ENCODE measurements around the gene SUGP1.
"Not testable (repeated sequence)": the region's sequence is repeated elsewhere in the genome, so short reads cannot be mapped to it uniquely, and the experiment has no call there.

SUGP1 gene

DNA sequence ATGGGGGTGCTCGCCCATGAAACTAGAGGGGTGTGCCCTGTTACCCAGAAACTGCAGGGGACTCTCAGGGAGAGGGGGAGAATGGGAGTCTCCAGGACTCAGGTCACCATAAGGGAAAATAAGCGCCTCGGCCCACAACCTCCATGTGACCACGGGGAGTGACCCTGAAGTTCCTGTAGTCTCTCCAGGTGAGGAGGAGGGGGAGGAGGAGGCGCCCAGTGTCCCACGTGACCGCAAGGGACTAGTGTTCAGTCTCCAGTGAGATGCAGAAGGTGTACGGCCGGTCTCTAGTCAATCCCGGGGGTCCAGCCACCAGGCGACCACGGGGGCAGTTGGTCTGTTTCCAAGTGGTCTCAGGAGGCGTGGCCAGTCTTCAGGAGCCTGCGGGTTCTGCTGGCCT, 63.2 kb downstream of the SUGP1 start:
- H3K36me3 ChIP-seq (replicated peaks; ENCODE audit: low read depth, low read length), result no peaks in the 10 kb centered on the region
- no peak overlapping the region for H3K4me2 ChIP-seq (ENCODE audit: low read length)
- no peaks in the 10 kb centered on the region for H3K9me3 ChIP-seq (ENCODE audit: insufficient read depth, low read length)
- no peak overlapping the region for H3K4me3 ChIP-seq (ENCODE audit: low read length)
- no peaks in the 10 kb centered on the region for H3K4me1 ChIP-seq (ENCODE audit: low read length)
- H3K9ac ChIP-seq (ENCODE audit: low read length), result no peak overlapping the region
- H4K20me1 ChIP-seq (ENCODE audit: insufficient read depth, low read length), result no peaks in the 10 kb centered on the region
- H2AFZ ChIP-seq (ENCODE audit: low read depth, low read length), result no peak overlapping the region
- H3K27ac ChIP-seq (ENCODE audit: low read length), result no peak overlapping the region
- TF ChIP-seq, protein P1, sequence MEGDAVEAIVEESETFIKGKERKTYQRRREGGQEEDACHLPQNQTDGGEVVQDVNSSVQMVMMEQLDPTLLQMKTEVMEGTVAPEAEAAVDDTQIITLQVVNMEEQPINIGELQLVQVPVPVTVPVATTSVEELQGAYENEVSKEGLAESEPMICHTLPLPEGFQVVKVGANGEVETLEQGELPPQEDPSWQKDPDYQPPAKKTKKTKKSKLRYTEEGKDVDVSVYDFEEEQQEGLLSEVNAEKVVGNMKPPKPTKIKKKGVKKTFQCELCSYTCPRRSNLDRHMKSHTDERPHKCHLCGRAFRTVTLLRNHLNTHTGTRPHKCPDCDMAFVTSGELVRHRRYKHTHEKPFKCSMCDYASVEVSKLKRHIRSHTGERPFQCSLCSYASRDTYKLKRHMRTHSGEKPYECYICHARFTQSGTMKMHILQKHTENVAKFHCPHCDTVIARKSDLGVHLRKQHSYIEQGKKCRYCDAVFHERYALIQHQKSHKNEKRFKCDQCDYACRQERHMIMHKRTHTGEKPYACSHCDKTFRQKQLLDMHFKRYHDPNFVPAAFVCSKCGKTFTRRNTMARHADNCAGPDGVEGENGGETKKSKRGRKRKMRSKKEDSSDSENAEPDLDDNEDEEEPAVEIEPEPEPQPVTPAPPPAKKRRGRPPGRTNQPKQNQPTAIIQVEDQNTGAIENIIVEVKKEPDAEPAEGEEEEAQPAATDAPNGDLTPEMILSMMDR (IDR thresholded peaks at IDR 0.05; ENCODE audit: low read depth, low read length), result no peak
- no peak for TF ChIP-seq EZH2phosphoT487 (IDR thresholded peaks at IDR 0.05; ENCODE audit: low read depth)
- peaks cover 15% of the 10 kb centered on the region for H3K27me3 ChIP-seq (ENCODE audit: low read depth, low read length)
- no peaks in the 10 kb centered on the region for H3K79me2 ChIP-seq (ENCODE audit: low read length)

DNA sequence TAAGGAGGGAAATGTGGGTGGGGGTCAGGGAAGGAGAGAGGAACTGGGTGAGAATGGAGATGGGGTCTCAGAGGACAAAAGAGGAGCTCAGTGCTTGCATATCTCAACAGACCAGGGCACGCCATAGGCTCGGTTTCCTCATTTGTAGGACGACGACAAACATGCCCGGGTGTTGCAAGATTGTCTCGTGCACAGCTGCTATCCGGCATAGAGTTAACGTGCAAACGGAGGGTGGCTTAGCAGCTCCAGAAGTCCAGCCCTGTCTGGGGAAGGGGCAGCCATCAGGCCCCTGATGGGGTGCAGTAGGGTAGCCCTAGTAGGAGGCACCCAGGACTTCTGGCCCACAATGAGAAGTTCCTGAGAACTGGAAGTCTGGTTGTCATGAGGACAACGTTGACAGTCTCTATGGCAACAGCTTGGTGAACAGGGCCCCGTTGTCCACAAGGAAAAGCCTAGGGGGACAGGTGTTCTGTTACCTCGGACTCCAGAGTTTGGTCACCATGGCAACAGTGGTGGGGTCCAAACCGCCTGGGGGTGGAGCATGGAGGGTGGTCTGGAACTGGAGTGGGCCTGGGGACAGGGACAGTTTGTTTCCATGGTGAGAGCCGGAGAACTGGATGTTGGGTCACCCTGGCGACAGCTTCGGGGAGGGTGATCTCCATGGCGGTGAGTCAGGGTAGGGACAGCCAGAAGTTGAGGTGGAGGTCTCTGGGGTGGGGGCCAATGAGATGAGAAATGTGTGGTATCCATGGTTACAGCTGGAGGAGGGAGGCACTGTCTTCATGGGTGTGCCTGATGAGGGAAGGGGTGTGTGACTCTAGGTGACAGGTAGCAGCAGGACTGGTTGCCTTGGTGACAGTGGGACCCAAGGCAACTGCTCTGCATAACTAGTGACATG, 64.0 kb downstream of the SUGP1 start:
- no peaks in the 10 kb centered on the region for H3K9me3 ChIP-seq (ENCODE audit: insufficient read depth, low read length)
- no peak overlapping the region for H2AFZ ChIP-seq (ENCODE audit: low read depth, low read length)
- H3K27me3 ChIP-seq (ENCODE audit: low read depth, low read length), result peaks cover 18% of the 10 kb centered on the region
- no peaks in the 10 kb centered on the region for H3K79me2 ChIP-seq (ENCODE audit: low read length)
- no peak overlapping the region for H3K27ac ChIP-seq (ENCODE audit: low read length)
- H3K4me1 ChIP-seq (ENCODE audit: low read length), result no peaks in the 10 kb centered on the region
- H3K36me3 ChIP-seq (replicated peaks; ENCODE audit: low read depth, low read length), result no peaks in the 10 kb centered on the region
- H3K4me3 ChIP-seq (ENCODE audit: low read length), result no peak overlapping the region
- no peak overlapping the region for H3K9ac ChIP-seq (ENCODE audit: low read length)
- no peak overlapping the region for H3K4me2 ChIP-seq (ENCODE audit: low read length)
- H4K20me1 ChIP-seq (ENCODE audit: insufficient read depth, low read length), result no peaks in the 10 kb centered on the region
- no peak for TF ChIP-seq EZH2phosphoT487 (IDR thresholded peaks at IDR 0.05; ENCODE audit: low read depth)

DNA sequence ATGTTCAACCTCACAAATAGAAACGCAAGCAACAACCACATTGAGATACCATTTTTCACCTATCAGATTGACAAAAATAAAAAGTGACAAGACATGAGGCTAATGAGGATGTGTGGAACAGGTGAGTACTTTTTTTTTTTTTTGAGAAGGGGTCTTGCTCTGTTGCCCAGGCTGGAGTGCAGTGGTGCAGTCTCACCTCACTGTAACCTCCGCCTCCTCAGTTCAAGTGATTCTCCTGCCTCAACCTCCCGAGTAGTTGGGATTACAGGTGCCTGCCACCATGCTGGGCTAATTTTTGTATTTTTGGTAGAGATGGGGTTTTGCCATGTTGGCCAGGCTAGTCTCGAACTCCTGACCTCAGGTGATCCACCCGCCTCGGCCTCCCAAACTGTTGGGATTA, 66.9 kb downstream of the SUGP1 start:
- not testable (repeated sequence) for H3K79me2 ChIP-seq (ENCODE audit: low read length); H3K9ac ChIP-seq (ENCODE audit: low read length); H3K4me1 ChIP-seq (ENCODE audit: low read length); H3K4me3 ChIP-seq (ENCODE audit: low read length); H3K36me3 ChIP-seq (replicated peaks; ENCODE audit: low read depth, low read length); H2AFZ ChIP-seq (ENCODE audit: low read depth, low read length); H3K9me3 ChIP-seq (ENCODE audit: insufficient read depth, low read length); H4K20me1 ChIP-seq (ENCODE audit: insufficient read depth, low read length); H3K4me2 ChIP-seq (ENCODE audit: low read length); H3K27ac ChIP-seq (ENCODE audit: low read length)
- peaks cover 35% of the 10 kb centered on the region for H3K27me3 ChIP-seq (ENCODE audit: low read depth, low read length)

DNA sequence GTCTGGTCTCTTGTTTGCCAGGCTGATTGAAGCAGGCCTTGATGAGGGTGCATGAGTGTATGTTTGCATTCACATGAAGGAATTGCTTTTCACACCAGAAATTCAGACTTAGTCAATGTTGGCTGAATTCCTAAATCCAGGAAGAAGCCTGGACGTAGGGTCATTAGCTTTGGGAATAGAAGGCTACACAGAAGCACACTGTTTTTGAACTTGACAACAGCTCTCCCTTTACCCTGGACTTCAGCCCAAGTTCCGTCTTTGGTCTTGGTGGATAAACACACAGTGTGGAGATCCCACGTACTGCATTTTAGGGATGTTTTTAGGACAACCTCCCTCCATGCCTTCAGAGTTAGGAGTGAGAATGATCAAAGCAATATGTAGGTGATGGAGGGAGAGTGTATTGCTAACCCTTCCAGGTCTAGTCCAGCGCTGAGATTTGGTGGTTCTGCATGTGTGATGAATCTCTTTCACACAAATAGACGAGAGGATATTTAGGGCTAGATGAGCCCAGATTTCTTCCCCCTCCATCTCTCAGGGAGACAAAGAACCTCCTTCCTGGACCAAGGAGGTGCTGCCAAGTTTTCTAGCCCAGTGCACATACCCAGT, 70.0 kb downstream of the SUGP1 start:
- H4K20me1 ChIP-seq (ENCODE audit: insufficient read depth, low read length), result no peaks in the 10 kb centered on the region

More for the DNA sequence above, 70.0 kb downstream of the SUGP1 start:
- H3K27me3 ChIP-seq (ENCODE audit: low read depth, low read length), result peaks cover 24% of the 10 kb centered on the region
- H3K27ac ChIP-seq (ENCODE audit: low read length), result no peak overlapping the region
- H3K4me2 ChIP-seq (ENCODE audit: low read length), result no peak overlapping the region
- H3K9ac ChIP-seq (ENCODE audit: low read length), result no peak overlapping the region
- H3K79me2 ChIP-seq (ENCODE audit: low read length), result no peaks in the 10 kb centered on the region
- TF ChIP-seq, protein P1 (IDR thresholded peaks at IDR 0.05; ENCODE audit: low read depth, low read length), result no peak
- TF ChIP-seq EZH2phosphoT487 (IDR thresholded peaks at IDR 0.05; ENCODE audit: low read depth), result no peak
- no peaks in the 10 kb centered on the region for H3K4me1 ChIP-seq (ENCODE audit: low read length)
- no peak overlapping the region for H2AFZ ChIP-seq (ENCODE audit: low read depth, low read length)
- no peaks in the 10 kb centered on the region for H3K9me3 ChIP-seq (ENCODE audit: insufficient read depth, low read length)
- no peaks in the 10 kb centered on the region for H3K36me3 ChIP-seq (replicated peaks; ENCODE audit: low read depth, low read length)
- H3K4me3 ChIP-seq (ENCODE audit: low read length), result no peak overlapping the region

All from OCI-LY3 (cell line).